NCI-H1092 treated with DMSO at 0.1 percent for 48 hours (cell line): ENCODE measurements around the gene GRPR.

Source experiments
- DNase-seq: peaks from one replicate; lab custom pipeline; 2025; lab: John Stamatoyannopoulos, UW

GRPR gene

GRCh38 chrX:16123222-16123786 is at the start of gene GRPR:
Gene GRPR (plus strand): TSS chrX:16123565. CDS start chrX:16123954, 389 bp downstream.
- DNase-seq, result peak; percentile 90

GRCh38 chrX:16075087-16075486 is 48.3 kb upstream of the GRPR start:
- no peak for DNase-seq

GRCh38 chrX:16076834-16077233 is 46.5 kb upstream of the GRPR start:
- no peak for DNase-seq

GRCh38 chrX:16077811-16078210 is 45.6 kb upstream of the GRPR start:
- DNase-seq, result no peak

GRCh38 chrX:16081357-16081756 is 42.0 kb upstream of the GRPR start:
- no peak for DNase-seq

GRCh38 chrX:16082470-16083085 is 40.8 kb upstream of the GRPR start:
- DNase-seq, result no peak

GRCh38 chrX:16087076-16087475 is 36.3 kb upstream of the GRPR start:
- no peak for DNase-seq

- no peak for DNase-seq
Observed at GRCh38 chrX:16089086-16089485, 34.3 kb upstream of the GRPR start.

- no peak for DNase-seq
Observed at GRCh38 chrX:16096141-16096540, 27.2 kb upstream of the GRPR start.

- DNase-seq, result no peak
Observed at GRCh38 chrX:16100673-16101072, 22.7 kb upstream of the GRPR start.

GRCh38 chrX:16101581-16101980 is 21.8 kb upstream of the GRPR start:
- DNase-seq, result no peak

- DNase-seq, result no peak
Observed at GRCh38 chrX:16103625-16104024, 19.7 kb upstream of the GRPR start.

- no peak for DNase-seq
Observed at GRCh38 chrX:16112428-16112827, 10.9 kb upstream of the GRPR start.

GRCh38 chrX:16113978-16114565 is 9.3 kb upstream of the GRPR start:
- no peak for DNase-seq

GRCh38 chrX:16114611-16115010 is 8.8 kb upstream of the GRPR start:
- no peak for DNase-seq

GRCh38 chrX:16119353-16120220 is 3.8 kb upstream of the GRPR start:
- DNase-seq, result no peak

- DNase-seq, result no peak
Observed at GRCh38 chrX:16120431-16120830, 2.9 kb upstream of the GRPR start.

- no peak for DNase-seq
Observed at GRCh38 chrX:16124201-16124600, 836 bp downstream of the GRPR start.

- peak; percentile 90 for DNase-seq
Observed at GRCh38 chrX:16125520-16126149, 2.3 kb downstream of the GRPR start.

GRCh38 chrX:16130707-16131106 is 7.3 kb downstream of the GRPR start:
- DNase-seq, result no peak

GRCh38 chrX:16134936-16135335 is 11.6 kb downstream of the GRPR start:
- DNase-seq, result no peak

GRCh38 chrX:16136080-16136479 is 12.7 kb downstream of the GRPR start:
- DNase-seq, result peak; percentile 37
